Skeletal muscle satellite cell (primary cell): Measurements from ENCODE around the gene AUP1.
"Not testable (repeated sequence)": the region's sequence is repeated elsewhere in the genome, so short reads cannot be mapped to it uniquely, and the experiment has no call there.

Experiments used
- H3K27me3 ChIP-seq: 2 replicates; pipeline ENCODE4 v1.7.0; 2013; ENCODE audit warnings: low read length; ENCODE audit not compliant: control insufficient read depth, insufficient read depth
- H3K36me3 ChIP-seq: 2 replicates; pipeline ENCODE4 v1.7.0; 2013; ENCODE audit warnings: mild to moderate bottlenecking, control low read depth, low read length; ENCODE audit not compliant: insufficient read depth
- H3K4me1 ChIP-seq: 2 replicates; pipeline ENCODE4 v1.7.0; 2013; ENCODE audit warnings: low read length; ENCODE audit not compliant: control insufficient read depth, insufficient read depth
- H3K4me2 ChIP-seq: 2 replicates; pipeline ENCODE4 v1.7.0; 2013; ENCODE audit warnings: mild to moderate bottlenecking, low read length
- H3K4me3 ChIP-seq: 2 replicates; pipeline ENCODE4 v1.7.0; 2013; ENCODE audit warnings: low read length
- H3K9ac ChIP-seq: 2 replicates; pipeline ENCODE4 v1.7.0; 2013; ENCODE audit warnings: mild to moderate bottlenecking, low read depth, low read length, moderate library complexity
- H3K9me3 ChIP-seq: replicated peaks from 2 replicates; pipeline ENCODE4 v1.7.0; 2013; ENCODE audit warnings: mild to moderate bottlenecking, control low read depth, low read length

Gene AUP1

GRCh38 chr2:74567881-74568280 lies 38.4 kb upstream of the AUP1 start:
- H3K9me3 ChIP-seq: no peaks in the 10 kb centered on the region
- peaks cover 58% of the 10 kb centered on the region for H3K4me1 ChIP-seq
- peak overlapping the region; percentile 72 for H3K4me2 ChIP-seq
- H3K9ac ChIP-seq: peak overlapping the region; percentile 75
- no peaks in the 10 kb centered on the region for H3K27me3 ChIP-seq
- no peaks in the 10 kb centered on the region for H3K36me3 ChIP-seq
- peak overlapping the region; percentile 45 for H3K4me3 ChIP-seq

- Histone ChIP-seq H3K36me3 (no peaks in the 10 kb centered on the region), H3K9me3 (no peaks in the 10 kb centered on the region), H3K4me1 (peaks cover 68% of the 10 kb centered on the region), H3K4me3 (no peak overlapping the region), H3K4me2 (peak overlapping the region; percentile 3), H3K27me3 (no peaks in the 10 kb centered on the region), H3K9ac (no peak overlapping the region)
Measured at GRCh38 chr2:74566754-74567085, 37.2 kb upstream of the AUP1 start.

- Histone ChIP-seq H3K4me1 (peaks cover 68% of the 10 kb centered on the region), H3K9me3 (no peaks in the 10 kb centered on the region), H3K36me3 (no peaks in the 10 kb centered on the region), H3K4me2 (peak overlapping the region; percentile 3), H3K9ac (peak overlapping the region; percentile 1), H3K4me3 (no peak overlapping the region), H3K27me3 (no peaks in the 10 kb centered on the region)
Measured at GRCh38 chr2:74566076-74566753, 36.7 kb upstream of the AUP1 start.

- Histone ChIP-seq H3K9ac (peak overlapping the region; percentile 24), H3K4me3 (no peak overlapping the region), H3K4me1 (peaks cover 74% of the 10 kb centered on the region), H3K27me3 (no peaks in the 10 kb centered on the region), H3K36me3 (no peaks in the 10 kb centered on the region), H3K9me3 (no peaks in the 10 kb centered on the region), H3K4me2 (peak overlapping the region; percentile 58)
Measured at GRCh38 chr2:74564222-74564621, 34.7 kb upstream of the AUP1 start.

- Histone ChIP-seq H3K9ac (no peak overlapping the region), H3K4me2 (no peak overlapping the region), H3K27me3 (no peaks in the 10 kb centered on the region), H3K4me1 (peaks cover 55% of the 10 kb centered on the region), H3K4me3 (no peak overlapping the region), H3K36me3 (peaks cover 3% of the 10 kb centered on the region), H3K9me3 (no peaks in the 10 kb centered on the region)
Measured at GRCh38 chr2:74562126-74562775, 32.7 kb upstream of the AUP1 start.

- not testable (repeated sequence) for H3K9ac ChIP-seq, H3K9me3 ChIP-seq, H3K27me3 ChIP-seq, H3K4me2 ChIP-seq, H3K4me3 ChIP-seq
- Histone ChIP-seq H3K36me3 (peaks cover 15% of the 10 kb centered on the region), H3K4me1 (peaks cover 47% of the 10 kb centered on the region)
Measured at GRCh38 chr2:74561022-74561421, 31.5 kb upstream of the AUP1 start.

GRCh38 chr2:74560591-74560990 lies 31.1 kb upstream of the AUP1 start:
- H3K4me1 ChIP-seq: peaks cover 47% of the 10 kb centered on the region
- no peaks in the 10 kb centered on the region for H3K9me3 ChIP-seq
- H3K4me2 ChIP-seq: no peak overlapping the region
- H3K9ac ChIP-seq: no peak overlapping the region
- H3K4me3 ChIP-seq: no peak overlapping the region
- no peaks in the 10 kb centered on the region for H3K27me3 ChIP-seq
- H3K36me3 ChIP-seq: peaks cover 15% of the 10 kb centered on the region

GRCh38 chr2:74559912-74560311 lies 30.4 kb upstream of the AUP1 start:
- no peak overlapping the region for H3K4me2 ChIP-seq
- peaks cover 15% of the 10 kb centered on the region for H3K36me3 ChIP-seq
- H3K4me1 ChIP-seq: peaks cover 52% of the 10 kb centered on the region
- no peaks in the 10 kb centered on the region for H3K27me3 ChIP-seq
- no peak overlapping the region for H3K4me3 ChIP-seq
- H3K9me3 ChIP-seq: no peaks in the 10 kb centered on the region
- no peak overlapping the region for H3K9ac ChIP-seq

GRCh38 chr2:74558284-74559230 lies 29.1 kb upstream of the AUP1 start:
- Histone ChIP-seq H3K9ac (no peak overlapping the region), H3K4me1 (peaks cover 41% of the 10 kb centered on the region), H3K27me3 (no peaks in the 10 kb centered on the region), H3K4me2 (no peak overlapping the region), H3K9me3 (no peaks in the 10 kb centered on the region), H3K36me3 (peaks cover 15% of the 10 kb centered on the region), H3K4me3 (no peak overlapping the region)

GRCh38 chr2:74556831-74557370 lies 27.4 kb upstream of the AUP1 start:
- peaks cover 15% of the 10 kb centered on the region for H3K36me3 ChIP-seq
- no peak overlapping the region for H3K4me3 ChIP-seq

GRCh38 chr2:74556159-74556558 lies 26.7 kb upstream of the AUP1 start:
- Histone ChIP-seq H3K27me3 (no peaks in the 10 kb centered on the region), H3K9me3 (no peaks in the 10 kb centered on the region), H3K4me1 (peaks cover 47% of the 10 kb centered on the region), H3K4me3 (peak overlapping the region; percentile 100), H3K36me3 (peaks cover 15% of the 10 kb centered on the region), H3K4me2 (peak overlapping the region; percentile 98), H3K9ac (no peak overlapping the region)

More at GRCh38 chr2:74556831-74557370, 27.4 kb upstream of the AUP1 start:
- Histone ChIP-seq H3K9ac (no peak overlapping the region), H3K4me1 (peaks cover 42% of the 10 kb centered on the region), H3K27me3 (no peaks in the 10 kb centered on the region), H3K4me2 (no peak overlapping the region), H3K9me3 (no peaks in the 10 kb centered on the region)
